A673 (cell line): Measurements from ENCODE around the gene FAM118B.

Experiments
- EZH2 ChIP-seq: fragments of 200-600 bp; sonication (generic); IDR thresholded peaks from 2 replicates; pipeline ENCODE4 v1.6.1; 2017; ENCODE audit warnings: borderline replicate concordance, low read depth, mild to moderate bottlenecking, mixed read lengths, antibody characterized with exemption, low read length; ENCODE audit not compliant: poor library complexity, severe bottlenecking
- TF ChIP-seq, protein P1 (sequence below): fragments of 300-800, 200-600 bp; sonication (generic); conservative IDR thresholded peaks from 2 replicates; pipeline ENCODE4 v1.5.1; 2017; ENCODE audit warnings: low read depth, mild to moderate bottlenecking, antibody characterized with exemption, low read length, moderate library complexity, mixed read lengths

DNA sequence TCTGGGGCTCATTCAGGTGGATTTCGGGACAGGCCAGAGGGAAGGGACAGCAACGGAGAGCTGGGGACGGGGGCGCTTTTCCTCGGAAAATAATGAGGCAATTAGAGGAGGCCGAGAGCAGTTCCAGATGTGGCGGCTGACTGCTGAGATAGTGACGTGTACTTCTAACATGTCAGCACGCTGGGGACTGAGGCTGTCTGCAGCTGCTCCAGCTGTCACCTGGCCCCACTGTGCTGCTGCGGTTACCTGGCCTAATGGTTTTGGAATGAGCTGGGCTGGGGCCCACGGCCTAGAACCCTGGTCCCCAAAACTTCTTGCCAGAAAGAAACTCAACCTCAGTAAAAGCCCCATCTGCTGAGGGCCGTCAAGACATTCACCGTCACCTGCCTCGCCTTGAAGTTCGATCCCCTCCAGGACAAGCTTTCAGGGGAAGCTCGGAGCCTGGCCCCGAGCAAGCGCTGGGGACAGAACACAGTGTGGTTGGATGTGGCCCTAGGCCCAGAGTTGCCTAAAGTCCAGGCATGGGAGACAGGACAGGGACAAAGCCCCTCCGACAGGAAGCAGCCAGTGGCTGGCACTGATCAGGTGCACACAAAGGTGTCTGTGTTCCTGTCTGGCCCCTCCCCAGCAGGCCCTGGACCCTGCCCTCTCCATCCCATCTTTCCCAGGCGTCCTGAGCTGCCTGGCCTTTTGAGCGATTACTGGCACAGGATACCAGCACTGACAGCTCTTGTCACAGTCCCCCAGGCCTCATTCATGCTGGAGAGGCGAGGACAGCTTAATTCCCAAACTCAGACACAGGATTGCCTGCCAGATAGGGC lies 22.3 kb upstream of the FAM118B start:
- no peak for TF ChIP-seq EZH2
- TF ChIP-seq, protein P1, sequence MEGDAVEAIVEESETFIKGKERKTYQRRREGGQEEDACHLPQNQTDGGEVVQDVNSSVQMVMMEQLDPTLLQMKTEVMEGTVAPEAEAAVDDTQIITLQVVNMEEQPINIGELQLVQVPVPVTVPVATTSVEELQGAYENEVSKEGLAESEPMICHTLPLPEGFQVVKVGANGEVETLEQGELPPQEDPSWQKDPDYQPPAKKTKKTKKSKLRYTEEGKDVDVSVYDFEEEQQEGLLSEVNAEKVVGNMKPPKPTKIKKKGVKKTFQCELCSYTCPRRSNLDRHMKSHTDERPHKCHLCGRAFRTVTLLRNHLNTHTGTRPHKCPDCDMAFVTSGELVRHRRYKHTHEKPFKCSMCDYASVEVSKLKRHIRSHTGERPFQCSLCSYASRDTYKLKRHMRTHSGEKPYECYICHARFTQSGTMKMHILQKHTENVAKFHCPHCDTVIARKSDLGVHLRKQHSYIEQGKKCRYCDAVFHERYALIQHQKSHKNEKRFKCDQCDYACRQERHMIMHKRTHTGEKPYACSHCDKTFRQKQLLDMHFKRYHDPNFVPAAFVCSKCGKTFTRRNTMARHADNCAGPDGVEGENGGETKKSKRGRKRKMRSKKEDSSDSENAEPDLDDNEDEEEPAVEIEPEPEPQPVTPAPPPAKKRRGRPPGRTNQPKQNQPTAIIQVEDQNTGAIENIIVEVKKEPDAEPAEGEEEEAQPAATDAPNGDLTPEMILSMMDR, result no peak
